ENCODE results near the gene NME5. TPM values are rescaled to one million over a fixed set of nuclear protein-coding genes. Genes with fewer than 3 reads are reported as not detected.

The NME5 gene
- total and polyA plus RNA-seq, 2 of the 13 experiments (the other 11 are each of a cell fraction or from before 2014, with no cell fraction given): 0.18 TPM; not detected in 1

GRCh38 chr5:138177941-138178515 lies 38.8 kb upstream of the NME5 start (continued):
- TF ChIP-seq PAWR (CRISPR knock-in tag; IDR thresholded peaks at IDR 0.05; ENCODE audit: borderline replicate concordance) (no peak), ZNF282 (IDR thresholded peaks at IDR 0.05; ENCODE audit: partially characterized antibody) (no peak), ARID5B (CRISPR knock-in tag; IDR thresholded peaks at IDR 0.05) (no peak), PHF5A (CRISPR knock-in tag; IDR thresholded peaks at IDR 0.05; ENCODE audit: low read depth, unreplicated experiment) (no peak), SMARCC2 (IDR thresholded peaks at IDR 0.05) (no peak), MAF1 (CRISPR knock-in tag; IDR thresholded peaks at IDR 0.05; ENCODE audit: borderline replicate concordance) (no peak), ZMYM4 (CRISPR knock-in tag; IDR thresholded peaks at IDR 0.05) (no peak), REST (IDR thresholded peaks at IDR 0.05; ENCODE audit: borderline replicate concordance in 1 of 2, low read depth in 1 of 2, low read length in 2 of 2) (no peak), FOXO1 (CRISPR knock-in tag; IDR thresholded peaks at IDR 0.05) (no peak), REL (CRISPR knock-in tag; conservative IDR thresholded peaks at IDR 0.05) (no peak), MTA1 (CRISPR knock-in tag; IDR thresholded peaks at IDR 0.05; ENCODE audit: borderline replicate concordance) (no peak), RORA (CRISPR knock-in tag; IDR thresholded peaks at IDR 0.05) (no peak), ZNF800 (CRISPR knock-in tag; IDR thresholded peaks at IDR 0.05) (peak; percentile 73; the same call in 1 of the 2 replicates), EZH2 (conservative IDR thresholded peaks at IDR 0.05; ENCODE audit: low read depth, low read length) (no peak), MAZ (IDR thresholded peaks at IDR 0.05; ENCODE audit: borderline replicate concordance, low read depth, low read length) (no peak), MAZ (CRISPR knock-in tag; IDR thresholded peaks at IDR 0.05; ENCODE audit: low read depth) (no peak; the same call in 1 of the 2 replicates), ZNF329 (CRISPR knock-in tag; IDR thresholded peaks at IDR 0.05; ENCODE audit: low read depth) (no peak), ZSCAN20 (CRISPR knock-in tag; IDR thresholded peaks at IDR 0.05; ENCODE audit: borderline replicate concordance) (0 out of 2 replicates have a peak, but pooled peaks have one; percentile 55), PCBP2 (optimal IDR thresholded peaks at IDR 0.05; ENCODE audit: low read depth, low read length, poor library complexity, severe bottlenecking) (no peak), JDP2 (CRISPR knock-in tag; IDR thresholded peaks at IDR 0.05; ENCODE audit: borderline replicate concordance) (no peak), ELF3 (CRISPR knock-in tag; IDR thresholded peaks at IDR 0.05) (no peak)
